ENCODE measurements around the gene KANK3.
"Not testable (repeated sequence)": the region's sequence is repeated elsewhere in the genome, so short reads cannot be mapped to it uniquely, and the experiment has no call there.

KANK3 gene

DNA sequence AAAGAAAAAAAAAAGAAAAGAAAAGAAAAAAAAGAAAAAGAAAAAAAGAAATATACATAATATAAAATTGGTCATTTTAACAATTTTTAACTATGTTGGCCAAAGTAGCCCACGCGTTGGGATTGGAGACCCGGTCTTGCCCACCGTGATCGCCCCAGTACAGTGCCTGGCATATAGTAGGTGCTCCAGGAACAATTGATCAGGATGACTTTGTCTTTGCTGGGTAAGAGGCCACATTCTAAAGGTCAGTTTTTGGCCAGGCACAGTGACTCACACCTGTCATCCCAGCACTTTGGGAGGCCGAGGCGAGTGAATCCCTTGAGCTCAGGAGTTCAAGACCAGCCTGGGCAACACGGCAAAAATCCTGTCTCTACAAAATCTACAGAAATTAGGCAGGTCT lies 17.1 kb upstream of the KANK3 start:
- Mint-ChIP-seq H3K36me3 (ENCODE audit: low read depth) (no peaks in the 10 kb centered on the region), H3K27me3 (ENCODE audit: low read depth) (no peaks in the 10 kb centered on the region), H3K4me3 (no peak overlapping the region), H3K9me3 (peaks cover 2% of the 10 kb centered on the region), H3K27ac (no peak overlapping the region), H3K4me1 (peaks cover 29% of the 10 kb centered on the region)
- TF ChIP-seq, protein P1, sequence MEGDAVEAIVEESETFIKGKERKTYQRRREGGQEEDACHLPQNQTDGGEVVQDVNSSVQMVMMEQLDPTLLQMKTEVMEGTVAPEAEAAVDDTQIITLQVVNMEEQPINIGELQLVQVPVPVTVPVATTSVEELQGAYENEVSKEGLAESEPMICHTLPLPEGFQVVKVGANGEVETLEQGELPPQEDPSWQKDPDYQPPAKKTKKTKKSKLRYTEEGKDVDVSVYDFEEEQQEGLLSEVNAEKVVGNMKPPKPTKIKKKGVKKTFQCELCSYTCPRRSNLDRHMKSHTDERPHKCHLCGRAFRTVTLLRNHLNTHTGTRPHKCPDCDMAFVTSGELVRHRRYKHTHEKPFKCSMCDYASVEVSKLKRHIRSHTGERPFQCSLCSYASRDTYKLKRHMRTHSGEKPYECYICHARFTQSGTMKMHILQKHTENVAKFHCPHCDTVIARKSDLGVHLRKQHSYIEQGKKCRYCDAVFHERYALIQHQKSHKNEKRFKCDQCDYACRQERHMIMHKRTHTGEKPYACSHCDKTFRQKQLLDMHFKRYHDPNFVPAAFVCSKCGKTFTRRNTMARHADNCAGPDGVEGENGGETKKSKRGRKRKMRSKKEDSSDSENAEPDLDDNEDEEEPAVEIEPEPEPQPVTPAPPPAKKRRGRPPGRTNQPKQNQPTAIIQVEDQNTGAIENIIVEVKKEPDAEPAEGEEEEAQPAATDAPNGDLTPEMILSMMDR (IDR thresholded peaks at IDR 0.05; ENCODE audit: unreplicated experiment in 3 of 3), result no peak

DNA sequence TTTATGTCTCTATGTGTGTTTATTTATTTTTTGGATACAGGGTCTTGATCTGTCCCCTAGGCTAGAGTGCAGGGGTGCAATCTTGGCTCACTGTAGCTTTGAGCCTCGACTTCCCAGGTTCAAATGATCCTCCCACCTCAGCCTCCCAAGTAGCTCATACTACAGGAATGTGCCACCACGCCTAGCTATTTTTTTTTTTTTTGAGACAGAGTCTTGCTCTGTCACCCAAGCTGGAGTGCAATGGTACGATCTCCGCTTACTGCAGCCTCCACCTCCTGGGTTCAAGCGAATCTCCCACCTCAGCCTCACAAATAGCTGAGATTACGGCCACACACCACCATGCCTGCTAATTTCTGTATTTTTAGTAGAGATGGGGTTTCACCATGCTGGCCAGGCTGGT lies 15.9 kb upstream of the KANK3 start:
- H3K27me3 Mint-ChIP-seq (ENCODE audit: low read depth), result no peaks in the 10 kb centered on the region
- no peaks in the 10 kb centered on the region for H3K36me3 Mint-ChIP-seq (ENCODE audit: low read depth)
- peaks cover 30% of the 10 kb centered on the region for H3K4me1 Mint-ChIP-seq
- TF ChIP-seq, protein P1 (IDR thresholded peaks at IDR 0.05; ENCODE audit: unreplicated experiment in 3 of 3), result no peak
- H3K4me3 Mint-ChIP-seq, result no peak overlapping the region
- H3K9me3 Mint-ChIP-seq, result peaks cover 2% of the 10 kb centered on the region
- no peak overlapping the region for H3K27ac Mint-ChIP-seq

DNA sequence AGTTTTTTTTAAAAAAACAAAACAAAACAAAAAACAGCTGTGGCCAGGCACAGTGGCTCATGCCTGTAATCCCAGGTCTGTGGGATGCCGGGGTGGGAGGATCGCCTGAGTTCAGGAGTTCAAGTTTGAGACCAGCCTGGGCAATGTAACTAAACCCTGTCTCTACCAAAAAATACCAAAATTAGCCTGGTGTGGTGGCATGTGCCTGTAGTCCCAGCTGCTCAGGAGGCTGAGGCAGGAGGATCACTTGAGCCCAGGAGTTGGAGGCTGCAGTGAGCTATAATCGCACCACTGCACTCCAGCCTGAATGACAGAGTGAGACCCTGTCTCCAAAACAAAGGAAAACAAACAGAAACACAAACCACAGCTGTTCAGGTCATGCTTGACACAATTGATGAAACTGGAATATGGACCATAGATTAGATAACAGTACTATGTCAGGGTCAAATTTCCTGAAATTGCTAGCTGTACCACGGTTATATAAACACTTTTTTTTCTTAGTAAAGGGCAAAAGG lies 14.0 kb upstream of the KANK3 start:
- no peaks in the 10 kb centered on the region for H3K36me3 Mint-ChIP-seq (ENCODE audit: low read depth)

DNA sequence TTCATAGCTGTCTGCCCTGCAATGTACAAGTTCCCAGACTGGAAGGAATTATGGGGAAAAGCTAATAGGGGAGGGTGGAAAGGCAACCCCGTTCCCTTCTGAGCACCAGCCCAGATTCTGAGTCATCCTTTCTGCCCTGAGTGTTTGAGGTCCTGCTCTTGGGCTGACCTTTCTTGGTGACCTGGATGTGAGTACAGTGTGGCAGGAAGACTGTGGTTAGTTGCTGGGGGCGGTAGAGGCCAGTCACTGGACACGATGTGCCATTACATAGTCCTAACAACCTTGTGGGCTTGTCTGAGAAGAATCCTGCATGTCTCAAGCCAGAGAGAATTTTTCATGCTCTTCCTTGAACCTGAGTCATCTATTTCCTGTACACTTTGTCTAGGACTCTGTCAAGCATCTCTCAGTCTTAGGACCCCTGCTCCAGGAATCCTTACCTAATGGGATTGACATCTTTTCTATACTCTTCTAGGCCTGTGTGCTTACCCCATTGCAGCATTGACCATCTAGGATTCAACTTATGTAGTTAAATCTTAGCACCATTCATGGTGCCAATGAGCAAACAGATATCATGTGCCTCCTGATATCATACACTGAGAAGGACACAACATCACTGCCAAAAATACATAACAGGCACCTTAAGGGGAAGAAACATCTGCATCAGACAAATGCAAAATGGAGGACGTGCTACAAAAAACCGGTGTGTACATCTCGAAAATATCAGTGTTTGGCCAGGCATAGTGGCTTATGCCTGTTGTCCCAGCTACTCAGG lies 12.8 kb upstream of the KANK3 start:
- TF ChIP-seq, protein P1 (IDR thresholded peaks at IDR 0.05; ENCODE audit: unreplicated experiment in 3 of 3), result no peak

More for the DNA sequence above, 14.0 kb upstream of the KANK3 start:
- Mint-ChIP-seq H3K27ac (peak overlapping the region; percentile 13 to 50 (median 35)), H3K9me3 (peaks cover 2% of the 10 kb centered on the region), H3K4me3 (no peak overlapping the region), H3K4me1 (peaks cover 25% of the 10 kb centered on the region), H3K27me3 (ENCODE audit: low read depth) (no peaks in the 10 kb centered on the region)
- TF ChIP-seq, protein P1 (IDR thresholded peaks at IDR 0.05; ENCODE audit: unreplicated experiment in 3 of 3), result no peak

DNA sequence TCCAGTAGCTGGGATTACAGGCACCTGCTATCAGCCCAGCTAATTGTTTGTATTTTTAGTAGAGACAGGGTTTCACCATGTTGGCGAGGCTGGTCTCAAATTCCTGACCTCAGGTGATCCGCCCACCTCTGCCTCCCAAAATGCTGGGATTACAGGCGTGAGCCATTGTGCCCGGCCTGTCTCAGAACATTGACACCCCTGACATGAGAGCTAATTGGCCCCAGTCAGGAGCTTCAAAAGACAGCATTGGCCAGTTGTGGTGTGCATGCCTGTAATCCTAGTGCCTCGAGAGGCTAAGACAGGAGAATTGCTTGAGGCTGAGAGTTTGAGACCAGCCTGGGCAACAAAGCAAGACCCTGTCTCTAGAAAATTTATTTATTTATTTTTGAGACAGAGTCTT lies 9.8 kb upstream of the KANK3 start:
- H3K4me1 Mint-ChIP-seq, result peaks cover 25% of the 10 kb centered on the region
- H3K27ac Mint-ChIP-seq, result peak overlapping the region in 2 of 3 experiments; percentile 92 to 95
- not testable (repeated sequence) for H3K36me3 Mint-ChIP-seq (ENCODE audit: low read depth); H3K9me3 Mint-ChIP-seq; H3K27me3 Mint-ChIP-seq (ENCODE audit: low read depth)
- H3K4me3 Mint-ChIP-seq, result peak overlapping the region in 2 of 3 experiments; percentile 56 to 74

More for the DNA sequence above, 12.8 kb upstream of the KANK3 start:
- Mint-ChIP-seq H3K27ac (peak overlapping the region; percentile 15 to 30 (median 19)), H3K9me3 (peaks cover 2% of the 10 kb centered on the region), H3K4me3 (no peak overlapping the region), H3K4me1 (peaks cover 21% of the 10 kb centered on the region), H3K36me3 (ENCODE audit: low read depth) (no peaks in the 10 kb centered on the region), H3K27me3 (ENCODE audit: low read depth) (peaks cover 3% of the 10 kb centered on the region)

DNA sequence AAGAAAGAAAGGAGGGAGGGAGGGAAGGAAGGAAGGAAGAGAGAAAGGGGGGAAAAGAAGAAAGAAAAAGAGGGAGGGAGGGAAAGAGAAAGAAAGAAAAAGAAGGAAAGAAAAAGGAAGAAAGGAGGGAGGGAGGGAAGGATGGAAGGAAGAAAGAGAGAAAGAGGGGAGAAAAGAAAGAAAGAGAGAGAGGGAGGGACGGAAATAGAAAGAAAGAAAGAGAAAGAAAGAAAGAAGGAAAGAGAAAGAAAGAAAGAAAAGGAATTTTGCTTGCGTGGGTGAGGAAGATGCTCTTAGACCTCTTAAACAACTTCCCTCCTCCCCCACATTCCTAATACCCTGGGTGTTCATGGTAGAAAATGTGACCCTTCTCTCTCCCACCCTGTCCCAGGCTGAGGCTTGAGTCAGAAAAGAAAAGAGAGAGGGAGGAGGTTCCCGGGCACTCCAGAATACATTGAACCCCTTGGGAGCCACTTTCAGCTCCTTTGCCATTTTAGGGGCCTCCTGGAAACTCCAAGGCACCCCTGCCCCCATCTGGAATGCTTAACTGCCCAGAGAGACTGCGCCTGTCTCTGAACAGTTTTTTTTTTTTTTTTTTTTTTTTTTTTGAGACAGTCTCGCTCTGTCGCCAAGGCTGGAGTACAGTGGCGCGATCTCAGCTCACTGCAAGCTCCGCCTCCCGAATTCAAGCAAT lies 9.2 kb upstream of the KANK3 start:
- peaks cover 2% of the 10 kb centered on the region for H3K9me3 Mint-ChIP-seq
- H3K4me3 Mint-ChIP-seq, result peak overlapping the region; percentile 42 to 74 (median 56)
- no peaks in the 10 kb centered on the region for H3K36me3 Mint-ChIP-seq (ENCODE audit: low read depth)
- TF ChIP-seq, protein P1 (IDR thresholded peaks at IDR 0.05; ENCODE audit: unreplicated experiment in 3 of 3), result no peak
- H3K27ac Mint-ChIP-seq, result peak overlapping the region; percentile 92 to 95 (median 93)
- H3K4me1 Mint-ChIP-seq, result peaks cover 25% of the 10 kb centered on the region
- peaks cover 3% of the 10 kb centered on the region for H3K27me3 Mint-ChIP-seq (ENCODE audit: low read depth)

DNA sequence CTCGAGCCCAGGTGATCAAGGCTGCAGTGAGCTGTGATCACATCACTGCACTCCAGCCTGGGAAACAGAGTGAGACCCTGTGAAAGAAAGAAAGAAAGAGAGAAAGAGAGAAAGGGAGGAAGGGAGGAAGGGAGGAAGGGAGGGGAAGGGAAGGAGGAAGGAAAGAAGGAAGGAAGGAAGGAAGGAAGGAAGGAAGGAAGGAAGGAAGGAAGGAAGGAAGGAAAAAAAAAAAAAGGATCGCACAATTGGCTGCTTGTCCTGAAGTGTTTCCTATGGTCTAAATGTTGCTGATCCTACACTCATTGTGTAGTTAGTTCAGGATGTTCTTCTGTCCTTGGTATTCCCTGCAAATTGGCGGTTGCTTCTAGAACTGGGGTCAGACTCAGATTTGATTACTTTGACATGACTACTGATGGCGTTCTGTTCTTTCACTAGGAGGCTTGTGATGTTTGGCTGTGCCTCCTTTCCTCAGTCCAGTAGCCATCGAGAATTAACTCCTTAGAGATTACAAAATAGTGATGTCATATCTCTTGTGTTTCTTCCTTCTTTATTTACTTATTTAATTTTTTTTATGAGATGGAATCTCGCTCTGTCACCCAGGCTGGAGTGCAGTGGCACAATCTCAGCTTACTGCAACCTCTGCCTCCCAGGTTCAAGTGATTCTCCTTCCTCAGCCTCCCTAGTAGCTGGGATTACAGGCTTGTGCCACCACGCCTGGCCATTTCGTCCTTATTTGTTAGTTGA lies 6.7 kb upstream of the KANK3 start:
- H3K36me3 Mint-ChIP-seq (ENCODE audit: low read depth); H3K27me3 Mint-ChIP-seq (ENCODE audit: low read depth); H3K9me3 Mint-ChIP-seq: not testable (repeated sequence)
- H3K4me1 Mint-ChIP-seq, result peaks cover 15% of the 10 kb centered on the region
- peak overlapping the region; percentile 34 to 61 (median 47) for H3K27ac Mint-ChIP-seq
- H3K4me3 Mint-ChIP-seq, result peak overlapping the region in 1 of 3 experiments; percentile 10

Data from nephron (organoid).